Thyroid gland (tissue), 4 donors: ENCODE measurements around the gene KIF18B.

Experiments
- POLR2A ChIP-seq, 2 donors: fragments of 450-650 bp; IDR thresholded peaks; one replicate each; pipeline ENCODE4 v1.6.1; 2017; ENCODE audit warnings: antibody characterized with exemption in 2 of 2, mild to moderate bottlenecking in 2 of 2, moderate library complexity in 1 of 2
- TF ChIP-seq, protein P1 (sequence below), 6 experiments: fragments of 200-600 bp in 3 of 6; fragments of 450-650 bp in 3 of 6; sonication (generic) in 3 of 6; IDR thresholded peaks; one replicate each; pipeline ENCODE4 v1.5.1; 2016 to 2019; ENCODE audit warnings: antibody characterized with exemption in 6 of 6, mild to moderate bottlenecking in 2 of 6, inconsistent platforms in 1 of 6, moderate library complexity in 1 of 6

DNA sequence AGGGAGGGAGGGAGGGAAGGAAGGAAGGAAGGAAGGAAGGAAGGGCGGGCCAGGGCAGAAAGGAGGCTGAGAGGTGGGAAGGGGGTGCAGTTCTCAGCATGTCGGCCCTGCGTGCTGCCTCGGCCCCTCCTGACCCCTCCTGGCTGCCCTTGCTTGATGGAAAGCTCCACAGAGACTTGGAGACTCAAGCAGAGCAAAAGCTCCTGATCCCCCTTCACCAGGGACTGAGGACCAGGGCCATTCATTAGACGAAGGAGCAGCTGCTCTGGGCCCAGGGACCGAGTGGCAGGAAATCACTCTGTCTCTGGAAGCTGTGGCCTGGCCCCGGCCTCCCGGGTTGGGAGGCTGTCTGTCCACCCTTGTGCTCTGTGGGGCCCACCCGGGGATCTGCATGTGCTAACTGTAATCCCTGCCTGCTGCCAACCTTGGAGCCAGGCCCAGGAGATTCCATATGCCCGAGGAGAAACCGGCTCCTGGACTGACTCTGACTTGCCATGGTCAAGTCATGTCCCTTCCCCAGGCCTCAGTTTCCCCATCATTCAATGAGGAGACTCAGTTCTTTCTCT lies 47.9 kb upstream of the KIF18B start:
- no peak for TF ChIP-seq POLR2A (IDR thresholded peaks at IDR 0.05)
- TF ChIP-seq, protein P1, sequence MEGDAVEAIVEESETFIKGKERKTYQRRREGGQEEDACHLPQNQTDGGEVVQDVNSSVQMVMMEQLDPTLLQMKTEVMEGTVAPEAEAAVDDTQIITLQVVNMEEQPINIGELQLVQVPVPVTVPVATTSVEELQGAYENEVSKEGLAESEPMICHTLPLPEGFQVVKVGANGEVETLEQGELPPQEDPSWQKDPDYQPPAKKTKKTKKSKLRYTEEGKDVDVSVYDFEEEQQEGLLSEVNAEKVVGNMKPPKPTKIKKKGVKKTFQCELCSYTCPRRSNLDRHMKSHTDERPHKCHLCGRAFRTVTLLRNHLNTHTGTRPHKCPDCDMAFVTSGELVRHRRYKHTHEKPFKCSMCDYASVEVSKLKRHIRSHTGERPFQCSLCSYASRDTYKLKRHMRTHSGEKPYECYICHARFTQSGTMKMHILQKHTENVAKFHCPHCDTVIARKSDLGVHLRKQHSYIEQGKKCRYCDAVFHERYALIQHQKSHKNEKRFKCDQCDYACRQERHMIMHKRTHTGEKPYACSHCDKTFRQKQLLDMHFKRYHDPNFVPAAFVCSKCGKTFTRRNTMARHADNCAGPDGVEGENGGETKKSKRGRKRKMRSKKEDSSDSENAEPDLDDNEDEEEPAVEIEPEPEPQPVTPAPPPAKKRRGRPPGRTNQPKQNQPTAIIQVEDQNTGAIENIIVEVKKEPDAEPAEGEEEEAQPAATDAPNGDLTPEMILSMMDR (IDR thresholded peaks at IDR 0.05): no peak
